ENCODE results near the gene BRAT1. TPM values are rescaled to one million over a fixed set of nuclear protein-coding genes. Genes with fewer than 3 reads are reported as not detected.

Gene BRAT1
- total and polyA plus RNA-seq, 2 experiments from 2014 or later = 19.2 to 45.0 TPM

DNA sequence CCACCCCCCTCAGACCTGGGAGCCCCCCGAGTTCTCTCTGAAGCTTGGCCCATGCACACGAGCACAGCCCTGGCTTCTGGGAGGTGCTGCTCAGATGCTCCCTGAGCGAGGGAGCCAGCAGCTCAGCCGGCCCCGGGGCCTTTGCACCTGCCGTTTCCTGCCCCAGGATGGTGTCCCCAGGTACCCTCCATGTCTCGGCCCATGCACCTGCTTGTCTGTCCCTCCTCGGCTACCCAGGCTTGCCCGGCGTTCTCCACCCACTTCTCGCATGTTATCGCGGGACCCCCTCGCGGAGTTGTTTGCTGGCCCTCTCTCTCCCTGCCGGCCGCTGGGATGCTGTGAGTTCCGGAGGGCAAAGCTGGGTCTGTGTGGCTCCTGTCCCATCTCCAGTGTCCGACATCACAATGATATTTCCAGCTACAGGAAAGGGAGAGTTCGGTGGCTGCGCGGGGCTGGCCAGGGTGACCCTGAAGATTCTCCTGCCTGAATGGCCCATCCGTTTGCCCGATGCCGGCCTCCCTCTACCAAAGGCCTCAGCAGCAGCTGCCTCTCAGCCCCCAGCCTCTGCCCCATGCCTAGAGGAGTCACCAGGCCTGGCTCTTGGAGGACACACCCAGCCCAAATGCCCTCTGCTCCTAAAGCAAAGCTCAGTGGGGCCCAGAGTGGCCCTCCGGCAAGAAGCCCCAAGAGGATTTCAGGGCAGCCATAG lies 48.0 kb downstream of the BRAT1 start:
- no peaks in the 10 kb centered on the region for H3K9me3 ChIP-seq (ENCODE audit: low read depth)
- no peak overlapping the region for H3K4me3 ChIP-seq
- no peaks in the 10 kb centered on the region for H3K27me3 ChIP-seq
- 85% methylated on average over 25 of the region's 26 CpGs for WGBS (ENCODE audit: low lambda C conversion rate, missing lambda C conversion rate)
- H3K79me2 ChIP-seq = no peaks in the 10 kb centered on the region
- H3K36me3 ChIP-seq (replicated peaks; ENCODE audit: insufficient read depth, low read depth) = no peaks in the 10 kb centered on the region
- TF ChIP-seq, protein P1, sequence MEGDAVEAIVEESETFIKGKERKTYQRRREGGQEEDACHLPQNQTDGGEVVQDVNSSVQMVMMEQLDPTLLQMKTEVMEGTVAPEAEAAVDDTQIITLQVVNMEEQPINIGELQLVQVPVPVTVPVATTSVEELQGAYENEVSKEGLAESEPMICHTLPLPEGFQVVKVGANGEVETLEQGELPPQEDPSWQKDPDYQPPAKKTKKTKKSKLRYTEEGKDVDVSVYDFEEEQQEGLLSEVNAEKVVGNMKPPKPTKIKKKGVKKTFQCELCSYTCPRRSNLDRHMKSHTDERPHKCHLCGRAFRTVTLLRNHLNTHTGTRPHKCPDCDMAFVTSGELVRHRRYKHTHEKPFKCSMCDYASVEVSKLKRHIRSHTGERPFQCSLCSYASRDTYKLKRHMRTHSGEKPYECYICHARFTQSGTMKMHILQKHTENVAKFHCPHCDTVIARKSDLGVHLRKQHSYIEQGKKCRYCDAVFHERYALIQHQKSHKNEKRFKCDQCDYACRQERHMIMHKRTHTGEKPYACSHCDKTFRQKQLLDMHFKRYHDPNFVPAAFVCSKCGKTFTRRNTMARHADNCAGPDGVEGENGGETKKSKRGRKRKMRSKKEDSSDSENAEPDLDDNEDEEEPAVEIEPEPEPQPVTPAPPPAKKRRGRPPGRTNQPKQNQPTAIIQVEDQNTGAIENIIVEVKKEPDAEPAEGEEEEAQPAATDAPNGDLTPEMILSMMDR (IDR thresholded peaks at IDR 0.05; ENCODE audit: poor library complexity) = no peak
- TF ChIP-seq EZH2 (IDR thresholded peaks at IDR 0.05; ENCODE audit: borderline replicate concordance) (no peak), EZH2phosphoT487 (IDR thresholded peaks at IDR 0.05; ENCODE audit: low read depth, severe bottlenecking, unreplicated experiment) (no peak)
- DNase-seq (ENCODE audit: low spot score) = no peak
- H3K4me2 ChIP-seq = no peak overlapping the region
- no peaks in the 10 kb centered on the region for H3K9me2 ChIP-seq (replicated peaks; ENCODE audit: insufficient read depth)
- H4K20me1 ChIP-seq (ENCODE audit: insufficient read depth, poor library complexity, severe bottlenecking) = no peaks in the 10 kb centered on the region
- no peak overlapping the region for H3K27ac ChIP-seq
- no peak overlapping the region for H2AFZ ChIP-seq
- peaks cover 9% of the 10 kb centered on the region for H3K4me1 ChIP-seq (ENCODE audit: insufficient read depth)

DNA sequence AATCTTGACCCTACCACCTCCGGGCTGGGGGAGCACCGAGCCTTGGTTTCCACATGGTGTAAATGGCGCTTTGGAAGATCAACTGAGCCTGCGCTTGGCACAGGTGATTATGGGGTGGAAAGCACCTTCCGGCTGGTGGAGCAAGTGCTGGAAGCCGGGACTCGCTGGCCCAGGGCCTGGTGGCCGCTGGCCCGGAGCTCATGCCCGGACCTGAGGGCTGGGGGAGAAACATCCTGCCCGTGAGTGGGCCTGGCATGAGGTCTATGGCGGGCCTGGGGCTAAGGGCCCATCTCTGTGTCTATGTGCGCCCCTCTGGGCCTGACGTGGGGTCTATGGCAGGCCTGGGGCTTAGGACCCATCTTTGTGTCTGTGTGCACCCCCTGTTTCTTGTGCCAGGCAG lies 49.9 kb downstream of the BRAT1 start:
- Histone ChIP-seq H3K4me1 (ENCODE audit: insufficient read depth) (no peaks in the 10 kb centered on the region), H3K27me3 (no peaks in the 10 kb centered on the region), H4K20me1 (ENCODE audit: insufficient read depth, poor library complexity, severe bottlenecking) (no peaks in the 10 kb centered on the region), H3K9me2 (replicated peaks; ENCODE audit: insufficient read depth) (no peaks in the 10 kb centered on the region), H3K27ac (no peak overlapping the region), H3K4me3 (no peak overlapping the region), H2AFZ (no peak overlapping the region), H3K4me2 (no peak overlapping the region), H3K9me3 (ENCODE audit: low read depth) (no peaks in the 10 kb centered on the region), H3K79me2 (no peaks in the 10 kb centered on the region), H3K36me3 (replicated peaks; ENCODE audit: insufficient read depth, low read depth) (no peaks in the 10 kb centered on the region)
- no peak for DNase-seq (ENCODE audit: low spot score)
- TF ChIP-seq EZH2 (IDR thresholded peaks at IDR 0.05; ENCODE audit: borderline replicate concordance) = no peak
- TF ChIP-seq, protein P1 (IDR thresholded peaks at IDR 0.05; ENCODE audit: poor library complexity) = no peak
- no peak for TF ChIP-seq EZH2phosphoT487 (IDR thresholded peaks at IDR 0.05; ENCODE audit: low read depth, severe bottlenecking, unreplicated experiment)
- 95% methylated on average over 14 of the region's 14 CpGs for WGBS (ENCODE audit: low lambda C conversion rate, missing lambda C conversion rate)

DNA sequence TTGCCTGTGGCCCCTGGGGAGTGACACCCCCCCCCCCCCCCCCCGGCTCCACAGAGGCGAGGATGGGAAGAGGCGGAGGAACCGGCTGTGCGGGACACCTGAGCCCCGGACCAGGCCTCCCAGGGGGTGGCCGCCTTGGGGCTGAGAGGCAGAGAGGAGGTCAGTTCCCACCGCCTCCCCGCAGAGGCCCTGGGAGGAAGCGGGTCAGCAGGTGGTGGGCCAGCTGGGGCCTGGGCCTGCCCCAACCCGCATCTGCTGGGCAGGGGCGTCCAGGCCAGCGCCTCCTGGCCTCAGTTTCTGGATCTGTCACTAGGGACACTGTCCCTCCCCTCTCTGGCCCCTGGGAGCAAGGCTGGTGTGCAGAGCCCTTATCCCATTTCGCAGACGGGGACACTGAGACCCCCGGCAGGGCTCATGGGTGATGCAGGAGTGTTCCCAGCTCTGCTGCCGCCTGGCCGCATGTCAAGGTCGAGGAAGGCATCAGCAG lies 50.4 kb downstream of the BRAT1 start:
- WGBS (ENCODE audit: low lambda C conversion rate, missing lambda C conversion rate) = 78% methylated on average over 13 of the region's 19 CpGs
- Histone ChIP-seq H4K20me1 (ENCODE audit: insufficient read depth, poor library complexity, severe bottlenecking) (no peaks in the 10 kb centered on the region), H3K4me1 (ENCODE audit: insufficient read depth) (no peaks in the 10 kb centered on the region), H3K9me3 (ENCODE audit: low read depth) (no peaks in the 10 kb centered on the region), H3K27me3 (no peaks in the 10 kb centered on the region), H3K36me3 (replicated peaks; ENCODE audit: insufficient read depth, low read depth) (no peaks in the 10 kb centered on the region), H3K4me3 (no peak overlapping the region), H3K27ac (no peak overlapping the region), H2AFZ (no peak overlapping the region), H3K4me2 (no peak overlapping the region), H3K9me2 (replicated peaks; ENCODE audit: insufficient read depth) (no peaks in the 10 kb centered on the region), H3K79me2 (no peaks in the 10 kb centered on the region)
- no peak for DNase-seq (ENCODE audit: low spot score)
- TF ChIP-seq, protein P1 (IDR thresholded peaks at IDR 0.05; ENCODE audit: poor library complexity) = no peak

All from hepatocyte (in vitro differentiated cells).